ENCODE data around the gene SURF4. TPM values are rescaled to one million over a fixed set of nuclear protein-coding genes. Genes with fewer than 3 reads are reported as not detected.

The SURF4 gene
- polyA plus RNA-seq, 2 of the 4 experiments (the other 2 are of a cell fraction) = 159 to 169 TPM

GRCh38 chr9:133421615-133422542, 46.0 kb upstream of the SURF4 start, which contains the start of gene ADAMTS13 (continued):
- TF ChIP-seq EHMT2 (IDR thresholded peaks at IDR 0.05; ENCODE audit: low read depth) (no peak), ESRRA (IDR thresholded peaks at IDR 0.05; ENCODE audit: borderline replicate concordance, low read length) (no peak)

- H3K9me3 ChIP-seq = no peaks in the 10 kb centered on the region
- DNase-seq (ENCODE audit: low read depth in 1 of 2, low spot score in 1 of 2) = peak in 1 of 2 experiments; percentile 23
- no peak overlapping the region for H3K27ac ChIP-seq
- no peak for TF ChIP-seq FOSB (CRISPR knock-in tag; IDR thresholded peaks at IDR 0.05)
- no peak for TF ChIP-seq EHF (CRISPR knock-in tag; IDR thresholded peaks at IDR 0.05)
- TF ChIP-seq, protein P1, sequence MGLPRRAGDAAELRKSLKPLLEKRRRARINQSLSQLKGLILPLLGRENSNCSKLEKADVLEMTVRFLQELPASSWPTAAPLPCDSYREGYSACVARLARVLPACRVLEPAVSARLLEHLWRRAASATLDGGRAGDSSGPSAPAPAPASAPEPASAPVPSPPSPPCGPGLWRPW (IDR thresholded peaks at IDR 0.05) = no peak
- FAIRE-seq = no peak
- WGBS (ENCODE audit: missing lambda C conversion rate) = 84% methylated on average over 5 of the region's 5 CpGs
- ATAC-seq = no peak
- ChIA-PET POLR2A (no interaction called here), CTCF (interaction anchor here (1.1 kb wide), 1 partner anchor 11 kb away, joined by 3 read pairs; no protein-coding TSS in a partner anchor)
- no peak overlapping the region for H3K4me3 ChIP-seq
- H3K4me1 ChIP-seq = peaks cover 14% of the 10 kb centered on the region; the same call in 1 of the 3 replicates
- no peak overlapping the region for H3K4me2 ChIP-seq
Measured at GRCh38 chr9:133420392-133420827, 44.5 kb upstream of the SURF4 start.

- no peak for DNase-seq (ENCODE audit: low read depth in 1 of 2, low spot score in 1 of 2)
- CTCF ChIA-PET = interaction anchor here (0.6 to 6.5 kb wide), 5 partner anchors 10 to 73 kb away, joined by 3 to 45 read pairs (median 3); no protein-coding TSS in a partner anchor
- H3K4me2 ChIP-seq = peak overlapping the region; percentile 71
- TF ChIP-seq PHF8 (IDR thresholded peaks at IDR 0.05; ENCODE audit: borderline replicate concordance, low read depth) = no peak
- TF ChIP-seq NFE2L2 (conservative IDR thresholded peaks at IDR 0.05; ENCODE audit: low read length) = no peak
- TF ChIP-seq, protein P2, sequence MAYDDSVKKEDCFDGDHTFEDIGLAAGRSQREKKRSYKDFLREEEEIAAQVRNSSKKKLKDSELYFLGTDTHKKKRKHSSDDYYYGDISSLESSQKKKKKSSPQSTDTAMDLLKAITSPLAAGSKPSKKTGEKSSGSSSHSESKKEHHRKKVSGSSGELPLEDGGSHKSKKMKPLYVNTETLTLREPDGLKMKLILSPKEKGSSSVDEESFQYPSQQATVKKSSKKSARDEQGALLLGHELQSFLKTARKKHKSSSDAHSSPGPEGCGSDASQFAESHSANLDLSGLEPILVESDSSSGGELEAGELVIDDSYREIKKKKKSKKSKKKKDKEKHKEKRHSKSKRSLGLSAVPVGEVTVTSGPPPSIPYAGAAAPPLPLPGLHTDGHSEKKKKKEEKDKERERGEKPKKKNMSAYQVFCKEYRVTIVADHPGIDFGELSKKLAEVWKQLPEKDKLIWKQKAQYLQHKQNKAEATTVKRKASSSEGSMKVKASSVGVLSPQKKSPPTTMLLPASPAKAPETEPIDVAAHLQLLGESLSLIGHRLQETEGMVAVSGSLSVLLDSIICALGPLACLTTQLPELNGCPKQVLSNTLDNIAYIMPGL (CRISPR knock-in tag; IDR thresholded peaks at IDR 0.05; ENCODE audit: borderline replicate concordance) = no peak
- no peak for TF ChIP-seq ZNF302 (CRISPR knock-in tag; IDR thresholded peaks at IDR 0.05)
- no peak for TF ChIP-seq NPAS2 (CRISPR knock-in tag; IDR thresholded peaks at IDR 0.05; ENCODE audit: borderline replicate concordance)
- TF ChIP-seq REST (IDR thresholded peaks at IDR 0.05) = no peak
- TF ChIP-seq HEYL (CRISPR knock-in tag; IDR thresholded peaks at IDR 0.05) = no peak
- TF ChIP-seq ESRRA (IDR thresholded peaks at IDR 0.05; ENCODE audit: borderline replicate concordance, low read length) = no peak
- TF ChIP-seq KDM1A (IDR thresholded peaks at IDR 0.05; ENCODE audit: low read depth) = no peak
- no peaks in the 10 kb centered on the region for H3K9me3 ChIP-seq
- POLR2A ChIA-PET = interaction anchor here (0.9 to 2.3 kb wide), 2 partner anchors 40 to 42 kb away, joined by 3 to 9 read pairs; partner anchors contain the start of gene CACFD1
- no peak overlapping the region for H3K27ac ChIP-seq
- 83% methylated on average over 13 of the region's 13 CpGs for WGBS (ENCODE audit: missing lambda C conversion rate)
- ATAC-seq = no peak
- no peak for FAIRE-seq
- H3K4me1 ChIP-seq = peaks cover 14% of the 10 kb centered on the region; the same call in 1 of the 3 replicates
- H3K4me3 ChIP-seq = no peak overlapping the region
Measured at GRCh38 chr9:133419005-133419404, 43.1 kb upstream of the SURF4 start.
